Upper lobe of left lung (tissue), 4 donors: ENCODE measurements around the gene POLN.

ENCODE experiments used
- CTCF ChIP-seq, 6 experiments: fragments of 450-650 bp in 4 of 6; fragments of 200-600 bp in 2 of 6; sonication (generic) in 2 of 6; IDR thresholded peaks; one replicate each; pipeline ENCODE4 v1.5.1; 2016 to 2019; ENCODE audit warnings: antibody characterized with exemption in 6 of 6
- POLR2A ChIP-seq, 4 donors: fragments of 450-650 bp; IDR thresholded peaks; one replicate each; pipeline ENCODE4 v1.5.1; 2016 to 2017; ENCODE audit warnings: antibody characterized with exemption in 4 of 4, mild to moderate bottlenecking in 2 of 4
- POLR2AphosphoS5 ChIP-seq, 2 donors: sonication (generic); formaldehyde crosslinking; IDR thresholded peaks; one replicate each; pipeline ENCODE4 v1.5.1; 2017; ENCODE audit warnings: antibody characterized with exemption in 2 of 2

DNA sequence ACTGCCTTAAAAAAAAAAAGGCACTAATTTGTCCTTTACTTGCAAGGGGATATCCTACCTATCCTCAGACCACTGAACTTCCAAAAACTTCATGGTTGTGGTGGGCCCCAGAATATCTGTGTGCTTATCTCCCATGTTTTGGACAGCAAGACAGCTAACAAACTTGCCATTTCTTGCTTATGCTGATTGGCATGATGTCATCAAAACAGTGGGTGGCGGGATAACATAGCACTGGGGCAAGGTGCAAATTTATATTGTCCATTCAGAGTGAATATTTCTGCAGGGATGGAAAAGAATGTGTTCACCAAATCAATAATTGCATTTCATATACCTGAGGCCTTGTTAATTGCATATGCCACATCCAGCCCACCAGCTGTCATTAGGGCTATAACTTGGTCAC is 23.5 kb downstream of the POLN start:
- TF ChIP-seq CTCF (IDR thresholded peaks at IDR 0.05) (no peak), POLR2AphosphoS5 (IDR thresholded peaks at IDR 0.05) (no peak), POLR2A (IDR thresholded peaks at IDR 0.05) (no peak)
